HepG2 (cell line): ENCODE data around the gene TK2. TPM values are rescaled to one million over a fixed set of nuclear protein-coding genes. Genes with fewer than 3 reads are reported as not detected.

ENCODE experiments used
- AGO2 ChIP-seq: fragments of 200-400 bp; formaldehyde crosslinking; optimal IDR thresholded peaks from 2 replicates; pipeline ENCODE3; 2017; ENCODE audit warnings: mild to moderate bottlenecking, low read depth, low read length, moderate library complexity
- BCL6 ChIP-seq: IDR thresholded peaks from 2 replicates; pipeline ENCODE4 v1.6.1; 2016; ENCODE audit warnings: missing genetic modification reagents, missing compliant biosample characterization
- DNMT3B ChIP-seq: conservative IDR thresholded peaks from 2 replicates; pipeline ENCODE4 v1.6.1; 2016; ENCODE audit warnings: missing biosample characterization, control low read depth
- FOXK1 ChIP-seq: sonication (generic); formaldehyde crosslinking; IDR thresholded peaks from 2 replicates; pipeline ENCODE4 v1.4.0; 2020; ENCODE audit warnings: low read depth, missing genetic modification reagents, borderline replicate concordance
- FOXK2 ChIP-seq: fragments of 450-650 bp; IDR thresholded peaks from 2 replicates; pipeline ENCODE4 v1.6.1; 2016
- HOXA3 ChIP-seq: sonication (generic); formaldehyde crosslinking; IDR thresholded peaks from 2 replicates; pipeline ENCODE4 v1.5.0; 2020; ENCODE audit warnings: missing genetic modification reagents
- KDM5B ChIP-seq: sonication (generic); formaldehyde crosslinking; IDR thresholded peaks from 2 replicates; pipeline ENCODE4 v1.4.0; 2020; ENCODE audit warnings: missing genetic modification reagents, mild to moderate bottlenecking, borderline replicate concordance
- ONECUT2 ChIP-seq: sonication (generic); formaldehyde crosslinking; IDR thresholded peaks from 2 replicates; pipeline ENCODE4 v1.4.0; 2020; ENCODE audit warnings: missing genetic modification reagents
- RXRA ChIP-seq: sonication (generic); formaldehyde crosslinking; IDR thresholded peaks from 2 replicates; pipeline ENCODE4 v1.5.1; 2020; ENCODE audit warnings: missing genetic modification reagents
- XRCC5 ChIP-seq: fragments of 200-400 bp; formaldehyde crosslinking; optimal IDR thresholded peaks from 2 replicates; pipeline ENCODE3; 2017; ENCODE audit warnings: mild to moderate bottlenecking, low read length
- ZKSCAN8 ChIP-seq: IDR thresholded peaks from 2 replicates; pipeline ENCODE4 v1.6.1; 2016; ENCODE audit warnings: borderline replicate concordance, missing genetic modification reagents, missing compliant biosample characterization
- polyA plus RNA-seq, 8 experiments: library from polyadenylated mRNA; depleted of rRNA in 3 of 8; stranded (reverse) in 7 of 8; unstranded in 1 of 8; fragments of >200 nt; fragmentation: Illumina TruSeq in 4 of 8; extraction: Trizol in 4 of 8; gene quantifications; 2 replicates each; pipeline versions ENCODE4 v1.2.1 to v1.2.3, GENCODE V29; 2011 to 2016; ENCODE audit warnings: low read depth in 4 of 8, missing spikeins in 1 of 8, mixed read lengths in 1 of 8; ENCODE audit not compliant: insufficient read depth in 1 of 8
- total RNA-seq, 5 experiments: library from RNA; depleted of rRNA; stranded (reverse); fragments of >200 nt; fragmentation: Illumina TruSeq; extraction: Trizol; gene quantifications; 2 replicates each; pipeline ENCODE4 v1.2.3, GENCODE V29; 2016; ENCODE audit warnings: low read depth in 1 of 5
- TF ChIP-seq, protein P1 (sequence below): sonication (generic); formaldehyde crosslinking; IDR thresholded peaks from 2 replicates; pipeline ENCODE4 v1.5.0; 2020; ENCODE audit warnings: mild to moderate bottlenecking, missing genetic modification reagents, borderline replicate concordance
- TF ChIP-seq, protein P2 (sequence below): IDR thresholded peaks from 2 replicates; pipeline ENCODE4 v1.4.0; 2020; ENCODE audit warnings: mild to moderate bottlenecking, missing genetic modification reagents
- TF ChIP-seq, protein P3 (sequence below): sonication (generic); formaldehyde crosslinking; conservative IDR thresholded peaks from 2 replicates; pipeline ENCODE4 v1.4.0; 2020; ENCODE audit warnings: missing genetic modification reagents
- TF ChIP-seq, protein P4 (sequence below): sonication (generic); formaldehyde crosslinking; IDR thresholded peaks from 2 replicates; pipeline ENCODE4 v1.5.0; 2020; ENCODE audit warnings: missing genetic modification reagents, mild to moderate bottlenecking, borderline replicate concordance
- TF ChIP-seq, protein P5 (sequence below): IDR thresholded peaks from 2 replicates; pipeline ENCODE4 v1.6.1; 2016

Gene TK2
- total and polyA plus RNA-seq, 2 of the 13 experiments (the other 11 are each of a cell fraction or from before 2014, with no cell fraction given): 18.7 to 21.0 TPM

DNA sequence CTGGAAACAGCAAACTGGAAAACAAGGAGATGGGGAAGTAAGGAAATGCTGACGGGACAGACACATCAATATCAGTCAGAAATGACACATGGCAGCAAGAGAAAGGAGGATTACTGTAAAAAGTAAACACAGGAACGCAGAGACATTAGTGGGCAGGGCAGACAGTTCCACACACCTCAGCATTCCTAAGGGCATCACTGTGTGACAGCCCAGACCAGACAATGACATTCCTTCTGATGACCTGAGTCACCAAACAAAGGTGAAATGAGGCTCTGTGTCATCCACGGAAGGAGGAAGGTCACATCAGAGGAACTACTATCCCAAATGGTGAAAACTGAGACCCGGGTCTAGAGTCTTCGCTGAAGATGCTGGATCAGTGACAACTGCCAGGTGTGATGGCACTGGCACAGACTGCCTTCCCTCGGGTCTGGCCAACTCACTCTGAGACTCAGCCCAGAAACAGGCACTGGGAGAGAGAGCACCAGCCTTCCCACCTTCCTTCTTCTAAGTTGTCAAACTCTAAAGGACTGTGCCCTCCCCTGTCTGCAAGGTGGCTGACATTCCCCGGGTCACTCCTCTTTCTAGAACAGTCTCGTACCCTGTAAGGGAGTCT, 36.7 kb downstream of the TK2 start (continued):
- TF ChIP-seq, protein P1, sequence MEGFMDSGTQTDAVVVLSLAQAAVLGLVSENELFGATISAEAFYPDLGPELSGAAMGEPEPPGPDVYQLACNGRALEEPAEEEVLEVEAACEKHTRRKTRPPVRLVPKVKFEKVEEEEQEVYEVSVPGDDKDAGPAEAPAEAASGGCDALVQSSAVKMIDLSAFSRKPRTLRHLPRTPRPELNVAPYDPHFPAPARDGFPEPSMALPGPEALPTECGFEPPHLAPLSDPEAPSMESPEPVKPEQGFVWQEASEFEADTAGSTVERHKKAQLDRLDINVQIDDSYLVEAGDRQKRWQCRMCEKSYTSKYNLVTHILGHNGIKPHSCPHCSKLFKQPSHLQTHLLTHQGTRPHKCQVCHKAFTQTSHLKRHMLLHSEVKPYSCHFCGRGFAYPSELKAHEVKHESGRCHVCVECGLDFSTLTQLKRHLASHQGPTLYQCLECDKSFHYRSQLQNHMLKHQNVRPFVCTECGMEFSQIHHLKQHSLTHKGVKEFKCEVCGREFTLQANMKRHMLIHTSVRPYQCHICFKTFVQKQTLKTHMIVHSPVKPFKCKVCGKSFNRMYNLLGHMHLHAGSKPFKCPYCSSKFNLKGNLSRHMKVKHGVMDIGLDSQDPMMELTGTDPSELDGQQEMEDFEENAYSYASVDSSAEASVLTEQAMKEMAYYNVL (CRISPR knock-in tag): peak; percentile 90; the same call in 1 of the 2 replicates
- TF ChIP-seq, protein P2, sequence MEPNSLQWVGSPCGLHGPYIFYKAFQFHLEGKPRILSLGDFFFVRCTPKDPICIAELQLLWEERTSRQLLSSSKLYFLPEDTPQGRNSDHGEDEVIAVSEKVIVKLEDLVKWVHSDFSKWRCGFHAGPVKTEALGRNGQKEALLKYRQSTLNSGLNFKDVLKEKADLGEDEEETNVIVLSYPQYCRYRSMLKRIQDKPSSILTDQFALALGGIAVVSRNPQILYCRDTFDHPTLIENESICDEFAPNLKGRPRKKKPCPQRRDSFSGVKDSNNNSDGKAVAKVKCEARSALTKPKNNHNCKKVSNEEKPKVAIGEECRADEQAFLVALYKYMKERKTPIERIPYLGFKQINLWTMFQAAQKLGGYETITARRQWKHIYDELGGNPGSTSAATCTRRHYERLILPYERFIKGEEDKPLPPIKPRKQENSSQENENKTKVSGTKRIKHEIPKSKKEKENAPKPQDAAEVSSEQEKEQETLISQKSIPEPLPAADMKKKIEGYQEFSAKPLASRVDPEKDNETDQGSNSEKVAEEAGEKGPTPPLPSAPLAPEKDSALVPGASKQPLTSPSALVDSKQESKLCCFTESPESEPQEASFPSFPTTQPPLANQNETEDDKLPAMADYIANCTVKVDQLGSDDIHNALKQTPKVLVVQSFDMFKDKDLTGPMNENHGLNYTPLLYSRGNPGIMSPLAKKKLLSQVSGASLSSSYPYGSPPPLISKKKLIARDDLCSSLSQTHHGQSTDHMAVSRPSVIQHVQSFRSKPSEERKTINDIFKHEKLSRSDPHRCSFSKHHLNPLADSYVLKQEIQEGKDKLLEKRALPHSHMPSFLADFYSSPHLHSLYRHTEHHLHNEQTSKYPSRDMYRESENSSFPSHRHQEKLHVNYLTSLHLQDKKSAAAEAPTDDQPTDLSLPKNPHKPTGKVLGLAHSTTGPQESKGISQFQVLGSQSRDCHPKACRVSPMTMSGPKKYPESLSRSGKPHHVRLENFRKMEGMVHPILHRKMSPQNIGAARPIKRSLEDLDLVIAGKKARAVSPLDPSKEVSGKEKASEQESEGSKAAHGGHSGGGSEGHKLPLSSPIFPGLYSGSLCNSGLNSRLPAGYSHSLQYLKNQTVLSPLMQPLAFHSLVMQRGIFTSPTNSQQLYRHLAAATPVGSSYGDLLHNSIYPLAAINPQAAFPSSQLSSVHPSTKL: peak; percentile 79
- 0 out of 2 replicates have a peak, but pooled peaks have one; percentile 39 for TF ChIP-seq ZKSCAN8 (CRISPR knock-in tag)
- peak; percentile 30 for TF ChIP-seq XRCC5
- no peak for TF ChIP-seq AGO2
- no peak for TF ChIP-seq DNMT3B (CRISPR knock-in tag)
- TF ChIP-seq, protein P3, sequence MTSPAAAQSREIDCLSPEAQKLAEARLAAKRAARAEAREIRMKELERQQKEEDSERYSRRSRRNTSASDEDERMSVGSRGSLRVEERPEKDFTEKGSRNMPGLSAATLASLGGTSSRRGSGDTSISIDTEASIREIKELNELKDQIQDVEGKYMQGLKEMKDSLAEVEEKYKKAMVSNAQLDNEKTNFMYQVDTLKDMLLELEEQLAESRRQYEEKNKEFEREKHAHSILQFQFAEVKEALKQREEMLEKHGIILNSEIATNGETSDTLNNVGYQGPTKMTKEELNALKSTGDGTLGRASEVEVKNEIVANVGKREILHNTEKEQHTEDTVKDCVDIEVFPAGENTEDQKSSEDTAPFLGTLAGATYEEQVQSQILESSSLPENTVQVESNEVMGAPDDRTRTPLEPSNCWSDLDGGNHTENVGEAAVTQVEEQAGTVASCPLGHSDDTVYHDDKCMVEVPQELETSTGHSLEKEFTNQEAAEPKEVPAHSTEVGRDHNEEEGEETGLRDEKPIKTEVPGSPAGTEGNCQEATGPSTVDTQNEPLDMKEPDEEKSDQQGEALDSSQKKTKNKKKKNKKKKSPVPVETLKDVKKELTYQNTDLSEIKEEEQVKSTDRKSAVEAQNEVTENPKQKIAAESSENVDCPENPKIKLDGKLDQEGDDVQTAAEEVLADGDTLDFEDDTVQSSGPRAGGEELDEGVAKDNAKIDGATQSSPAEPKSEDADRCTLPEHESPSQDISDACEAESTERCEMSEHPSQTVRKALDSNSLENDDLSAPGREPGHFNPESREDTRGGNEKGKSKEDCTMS: no peak
- TF ChIP-seq ONECUT2: no peak
- TF ChIP-seq KDM5B (CRISPR knock-in tag): peak; percentile 12; the same call in 1 of the 2 replicates
- TF ChIP-seq, protein P4, sequence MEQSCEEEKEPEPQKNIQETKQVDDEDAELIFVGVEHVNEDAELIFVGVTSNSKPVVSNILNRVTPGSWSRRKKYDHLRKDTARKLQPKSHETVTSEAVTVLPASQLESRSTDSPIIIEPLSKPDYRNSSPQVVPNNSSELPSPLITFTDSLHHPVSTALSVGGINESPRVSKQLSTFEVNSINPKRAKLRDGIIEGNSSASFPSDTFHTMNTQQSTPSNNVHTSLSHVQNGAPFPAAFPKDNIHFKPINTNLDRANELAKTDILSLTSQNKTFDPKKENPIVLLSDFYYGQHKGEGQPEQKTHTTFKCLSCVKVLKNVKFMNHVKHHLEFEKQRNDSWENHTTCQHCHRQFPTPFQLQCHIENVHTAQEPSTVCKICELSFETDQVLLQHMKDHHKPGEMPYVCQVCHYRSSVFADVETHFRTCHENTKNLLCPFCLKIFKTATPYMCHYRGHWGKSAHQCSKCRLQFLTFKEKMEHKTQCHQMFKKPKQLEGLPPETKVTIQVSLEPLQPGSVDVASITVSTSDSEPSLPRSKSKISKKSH: 0 out of 2 replicates have a peak, but pooled peaks have one; percentile 25
- no peak for TF ChIP-seq HOXA3 (CRISPR knock-in tag)
- TF ChIP-seq FOXK2: peak; percentile 93
- peak; percentile 48; the same call in 1 of the 2 replicates for TF ChIP-seq BCL6
- TF ChIP-seq RXRA (CRISPR knock-in tag): peak; percentile 80; the same call in 1 of the 2 replicates
- TF ChIP-seq FOXK1 (CRISPR knock-in tag): peak; percentile 63; the same call in 1 of the 2 replicates
- TF ChIP-seq, protein P5, sequence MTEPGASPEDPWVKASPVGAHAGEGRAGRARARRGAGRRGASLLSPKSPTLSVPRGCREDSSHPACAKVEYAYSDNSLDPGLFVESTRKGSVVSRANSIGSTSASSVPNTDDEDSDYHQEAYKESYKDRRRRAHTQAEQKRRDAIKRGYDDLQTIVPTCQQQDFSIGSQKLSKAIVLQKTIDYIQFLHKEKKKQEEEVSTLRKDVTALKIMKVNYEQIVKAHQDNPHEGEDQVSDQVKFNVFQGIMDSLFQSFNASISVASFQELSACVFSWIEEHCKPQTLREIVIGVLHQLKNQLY (CRISPR knock-in tag): 0 out of 2 replicates have a peak, but pooled peaks have one; percentile 14
